Measurements from ENCODE around the gene ATP5IF1.

The ATP5IF1 gene

DNA sequence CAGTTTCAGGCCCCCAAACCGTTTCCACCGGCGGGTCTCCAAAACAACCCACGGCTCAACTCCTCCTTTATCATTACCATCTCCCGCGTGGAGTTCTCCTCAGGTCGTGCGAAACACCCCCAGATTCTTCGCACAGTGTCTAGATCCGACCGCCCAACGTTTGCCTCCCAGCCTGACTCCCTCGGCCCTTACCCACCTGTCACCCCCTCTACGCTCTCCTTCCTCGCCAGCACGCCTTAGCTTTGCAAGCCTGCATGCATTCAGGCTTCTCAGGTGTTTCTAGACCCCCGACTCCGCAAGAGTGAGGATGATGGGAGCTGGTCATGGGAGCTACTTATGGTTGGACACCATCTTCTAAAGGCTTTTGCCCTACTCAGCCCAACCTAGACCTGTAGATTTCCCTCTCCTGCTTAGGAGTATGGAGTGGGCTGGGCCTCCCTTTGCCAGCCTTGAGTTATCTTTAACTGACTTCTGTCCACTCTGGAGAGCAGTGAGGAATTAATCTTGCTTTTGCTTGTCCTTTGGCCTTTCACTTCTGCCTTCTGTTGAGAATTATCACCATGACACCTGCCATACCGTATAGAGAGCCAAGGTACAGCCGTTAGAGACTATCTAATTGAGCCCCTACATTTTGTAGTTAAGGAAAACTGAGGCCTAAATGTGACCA, 865 bp downstream of the ATP5IF1 start:
- DNase-seq (ENCODE audit: low read depth), result no peak

DNA sequence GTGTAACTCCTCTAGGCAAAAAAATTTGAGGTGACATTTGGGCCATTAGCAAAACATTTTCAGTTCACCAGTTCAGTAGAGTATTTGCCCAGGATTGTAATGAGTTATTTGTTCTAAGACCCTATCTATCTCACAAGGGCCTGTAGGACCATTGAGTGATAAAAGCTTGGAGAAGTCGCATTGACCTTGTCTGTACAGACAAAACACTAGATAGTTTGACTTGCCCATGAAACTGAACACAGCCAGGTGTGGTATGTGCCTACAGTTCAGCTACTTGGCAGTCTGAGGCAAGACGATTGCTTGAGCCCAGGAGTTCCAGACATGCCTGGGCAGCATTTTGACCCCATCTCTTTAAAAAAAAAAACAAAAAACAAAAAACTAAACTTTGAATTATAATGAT, 3.1 kb downstream of the ATP5IF1 start:
- DNase-seq (ENCODE audit: low read depth), result no peak

DNA sequence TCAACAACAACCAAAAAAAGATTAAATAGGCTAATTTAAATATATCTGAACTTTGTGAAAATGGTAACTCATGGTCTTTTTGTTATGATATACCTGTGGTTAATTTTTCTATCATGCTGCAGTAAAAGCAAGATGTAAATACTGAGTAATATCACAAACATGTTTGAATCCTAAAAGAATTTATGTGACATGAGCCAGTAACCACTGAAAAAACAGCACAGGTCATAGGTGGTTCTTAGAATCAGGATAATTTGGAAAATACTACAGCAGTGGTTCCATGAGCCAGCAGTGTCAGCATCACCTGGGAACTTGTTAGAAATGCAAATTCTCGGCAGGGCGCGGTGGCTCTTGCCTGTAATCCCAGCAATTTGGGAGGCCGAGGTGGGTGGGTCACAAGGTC, 4.1 kb downstream of the ATP5IF1 start:
- no peak for DNase-seq (ENCODE audit: low read depth)

DNA sequence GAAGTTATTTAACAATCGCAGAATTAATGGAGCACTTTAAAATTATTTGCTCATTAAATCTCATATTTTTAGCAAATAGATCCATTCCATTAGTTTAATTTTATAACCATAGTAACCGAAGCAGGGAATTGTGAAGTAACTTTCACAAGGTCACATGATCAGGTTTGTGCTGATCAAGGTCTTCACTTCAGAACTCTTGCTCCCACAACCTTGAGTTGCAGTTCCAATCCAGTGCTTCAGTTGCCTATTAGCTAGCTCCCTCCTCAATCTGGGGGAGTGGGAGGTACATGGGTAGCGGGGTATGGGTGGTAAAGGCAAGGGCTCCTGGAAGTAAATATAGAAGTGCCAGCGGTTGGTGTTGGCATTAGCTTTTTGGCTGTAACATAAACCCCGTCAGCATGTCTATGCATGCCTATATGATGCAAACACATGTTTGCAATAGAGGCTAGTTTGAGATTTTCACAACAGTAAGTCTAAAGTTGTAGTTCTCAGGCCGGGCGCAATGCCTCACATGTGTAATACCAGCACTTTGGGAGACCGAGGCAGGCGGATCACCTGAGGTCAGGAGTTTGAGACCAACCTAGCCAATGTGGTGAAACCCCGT, 5.8 kb downstream of the ATP5IF1 start:
- DNase-seq (ENCODE audit: low read depth), result no peak

DNA sequence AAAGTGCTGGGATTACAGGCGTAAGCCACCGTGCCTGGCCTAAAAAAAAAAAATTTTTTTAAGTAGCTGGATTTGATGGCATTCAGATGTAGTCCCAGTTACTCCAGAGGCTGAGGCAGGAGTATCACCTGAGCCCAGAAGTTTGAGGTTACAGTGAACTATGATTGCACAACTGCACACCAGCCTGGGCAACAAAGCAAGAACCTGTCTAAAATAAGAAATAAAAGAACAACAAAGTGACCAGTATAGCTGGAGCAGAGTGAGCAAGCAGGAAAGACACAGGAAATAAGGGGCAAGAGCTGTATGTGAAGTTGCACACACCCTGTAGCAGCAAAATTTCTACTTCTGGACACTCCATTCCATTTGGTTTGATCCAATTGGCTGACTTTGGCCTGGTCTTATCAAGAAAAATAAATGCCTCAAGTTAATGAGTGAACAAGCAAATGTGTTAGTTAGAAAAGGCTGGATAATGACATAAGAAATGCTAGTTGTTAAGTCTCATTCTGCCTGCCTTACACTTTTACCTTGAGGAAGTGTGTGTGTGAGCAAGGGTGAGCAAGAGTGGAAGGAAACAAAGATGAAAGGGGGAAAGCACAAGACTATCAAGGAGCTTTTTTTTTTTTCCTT, 7.9 kb downstream of the ATP5IF1 start:
- DNase-seq (ENCODE audit: low read depth), result no peak

DNA sequence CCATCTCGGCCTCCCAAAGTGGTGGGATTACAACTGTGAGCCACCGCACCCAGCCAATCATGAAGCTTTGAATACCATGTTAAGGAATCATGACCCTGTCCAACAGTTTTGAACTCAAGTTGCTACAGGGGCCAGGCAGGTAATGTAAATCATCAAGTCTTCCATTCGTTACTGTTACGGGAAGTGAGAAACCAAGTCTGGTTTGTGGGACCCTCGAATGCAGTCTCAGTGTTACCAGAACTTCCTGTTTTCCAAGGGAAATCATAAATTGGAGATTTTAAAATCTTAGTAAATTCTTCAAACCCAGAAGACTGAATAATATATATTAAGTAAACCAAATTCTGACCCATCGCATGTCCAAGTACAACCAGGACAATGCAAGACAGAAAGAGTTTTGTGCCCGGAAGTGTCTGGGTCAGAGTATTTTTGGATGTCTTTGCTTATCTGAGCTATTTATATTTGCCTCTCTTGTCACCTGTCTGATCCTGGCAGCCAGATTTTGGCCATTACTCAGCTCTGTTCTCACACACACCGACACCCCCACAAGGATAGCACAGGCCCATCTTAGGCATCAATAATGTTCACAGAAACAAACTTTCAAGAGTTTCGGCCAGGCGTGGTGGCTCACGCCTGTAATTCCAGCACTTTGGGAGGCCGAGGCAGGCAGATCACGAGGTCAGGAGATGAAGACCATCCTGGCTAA, 8.8 kb downstream of the ATP5IF1 start:
- DNase-seq (ENCODE audit: low read depth), result no peak

DNA sequence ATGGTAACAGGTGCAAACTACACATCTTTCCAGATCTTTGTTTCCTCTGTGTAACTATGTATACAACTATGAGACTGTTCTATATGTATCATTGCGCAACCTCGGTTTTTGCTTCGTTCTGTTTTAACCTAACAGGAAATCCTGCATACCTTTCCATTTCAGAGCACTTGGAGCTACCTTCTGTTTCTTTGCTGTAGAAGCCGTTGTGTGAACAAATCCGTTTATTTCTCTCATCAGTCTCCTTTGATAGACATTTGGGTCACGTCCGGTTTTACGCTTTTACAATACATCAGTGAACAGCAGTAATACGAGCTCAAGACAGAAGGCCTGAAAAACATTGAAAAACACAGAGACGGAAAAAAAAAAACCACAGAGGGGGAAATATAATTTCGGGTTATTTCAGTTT, 10.5 kb downstream of the ATP5IF1 start:
- no peak for DNase-seq (ENCODE audit: low read depth)

DNA sequence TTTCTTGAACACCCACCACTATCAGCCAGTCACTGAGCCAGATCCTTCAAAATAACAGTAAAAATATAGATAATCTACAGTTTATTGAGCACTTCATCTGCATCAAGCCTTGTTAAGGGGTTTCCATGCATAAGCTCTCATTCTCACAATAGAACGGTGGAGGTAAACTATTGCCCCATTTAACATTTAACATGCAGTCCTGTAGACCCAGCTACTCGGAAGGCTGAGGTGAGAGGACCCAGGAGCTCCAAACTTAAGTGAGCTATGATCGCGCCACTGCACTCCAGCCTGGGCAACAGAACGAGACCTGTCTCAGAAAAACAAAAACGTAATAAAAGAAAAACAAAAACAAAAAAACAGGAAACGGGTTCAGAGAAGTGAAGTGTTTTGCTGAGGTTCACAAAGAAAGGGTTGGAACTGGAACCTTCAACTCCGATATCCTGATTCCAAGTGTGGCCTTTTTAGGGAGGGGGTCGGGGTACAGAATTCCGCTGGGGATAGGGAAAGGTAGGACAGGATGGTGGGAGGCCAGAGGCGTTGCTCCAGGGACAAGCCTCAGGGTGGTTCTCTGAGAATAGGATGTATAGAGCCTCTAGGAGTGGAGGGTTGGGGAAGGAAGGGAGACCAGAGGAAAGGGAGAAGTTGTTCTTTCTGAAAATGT, 11.8 kb downstream of the ATP5IF1 start:
- DNase-seq (ENCODE audit: low read depth), result no peak

DNA sequence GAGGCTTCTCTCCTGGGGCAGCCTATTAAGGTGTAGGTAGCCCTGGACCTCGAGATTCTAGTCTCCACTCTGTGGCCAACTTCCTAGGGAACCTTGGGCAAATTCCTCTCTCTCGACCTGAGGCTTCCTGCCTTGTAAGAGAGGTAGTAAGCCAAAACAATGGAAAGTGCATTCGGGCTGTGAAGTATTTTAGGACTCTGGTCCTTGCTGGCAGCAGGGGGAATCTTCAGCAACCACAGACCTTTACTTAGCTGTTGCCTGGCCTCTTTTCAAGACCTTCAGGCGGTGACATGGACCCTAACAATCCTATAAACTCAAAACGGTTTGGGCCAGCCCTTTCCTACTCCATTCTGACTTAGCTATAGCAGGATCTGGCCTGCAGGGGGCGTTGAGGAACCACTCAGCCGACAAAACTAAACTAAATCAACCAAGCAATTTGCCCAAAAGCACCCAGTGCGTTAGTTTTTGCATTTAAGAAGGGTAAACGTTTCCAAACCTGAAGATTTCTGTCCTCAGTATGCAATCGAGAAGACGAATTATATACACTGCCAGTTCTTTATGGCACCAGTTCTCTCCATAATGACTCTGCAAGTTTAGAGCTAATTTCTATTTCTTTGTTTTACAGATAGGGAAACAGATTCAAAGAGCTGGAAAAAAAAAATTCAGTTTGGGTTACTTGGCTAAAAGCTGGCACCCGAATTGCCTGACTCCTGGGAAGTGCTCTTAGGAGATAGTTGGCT, 12.5 kb downstream of the ATP5IF1 start:
- DNase-seq (ENCODE audit: low read depth), result peak; percentile 80

DNA sequence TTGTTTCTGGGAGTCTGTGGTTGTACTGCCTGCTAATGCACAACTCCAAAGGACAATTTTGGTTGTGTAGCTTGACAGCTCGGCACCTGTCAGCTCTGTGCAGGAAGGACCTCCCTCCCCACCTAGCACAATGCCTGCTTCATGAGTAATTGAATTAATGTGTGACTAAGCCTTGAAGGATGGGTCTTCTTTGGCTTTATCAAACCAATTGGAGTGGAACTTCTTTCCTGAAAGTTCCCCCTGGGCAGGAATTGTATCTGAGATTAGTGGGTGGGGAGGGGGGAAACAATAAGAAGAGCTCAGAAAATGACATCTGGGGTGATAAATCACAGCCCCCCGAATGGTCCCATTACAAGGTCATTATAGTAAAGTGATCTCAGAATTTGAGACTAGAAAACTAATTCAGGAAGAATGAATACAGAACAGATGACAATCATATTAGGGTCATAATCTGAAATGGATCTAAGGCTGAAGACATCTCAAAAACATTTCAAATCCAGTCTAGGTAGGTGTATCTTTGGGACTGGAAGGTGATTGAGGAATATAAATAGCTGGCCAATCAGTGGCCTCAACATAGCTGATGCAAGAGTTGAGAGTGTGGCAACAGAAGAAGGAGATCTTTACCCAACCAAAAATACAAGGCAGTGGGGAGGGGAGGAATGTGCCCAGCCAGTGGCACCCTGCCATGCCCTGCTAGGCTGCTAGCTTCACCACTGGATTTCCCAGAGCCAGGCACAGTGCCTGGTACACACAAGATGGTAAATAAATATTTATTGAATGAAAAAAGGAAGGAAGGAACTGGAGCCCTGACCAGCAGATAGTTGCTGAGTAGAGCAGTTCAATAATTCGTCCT, 13.3 kb downstream of the ATP5IF1 start:
- no peak for DNase-seq (ENCODE audit: low read depth)

DNA sequence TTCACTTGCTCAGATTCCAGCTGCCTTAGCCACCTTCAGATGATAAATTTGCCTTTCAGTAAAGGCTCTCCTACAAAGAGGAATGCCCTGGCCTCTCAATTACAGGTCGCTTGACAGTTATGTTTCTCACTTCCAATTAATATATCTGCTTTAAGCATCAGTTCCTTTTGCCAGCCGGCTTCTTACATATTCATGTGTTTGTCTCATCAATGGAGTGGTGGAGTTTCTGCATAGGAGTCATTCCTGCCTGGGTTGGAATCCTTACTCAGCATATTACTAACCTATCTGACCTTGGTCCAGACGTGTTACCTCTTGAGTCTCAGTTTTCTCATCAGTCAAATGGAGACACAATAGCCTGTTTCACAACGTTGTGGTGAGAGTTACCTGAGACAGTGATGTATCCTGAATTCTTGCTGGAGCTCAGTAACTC, 14.0 kb downstream of the ATP5IF1 start:
- DNase-seq (ENCODE audit: low read depth), result no peak

DNA sequence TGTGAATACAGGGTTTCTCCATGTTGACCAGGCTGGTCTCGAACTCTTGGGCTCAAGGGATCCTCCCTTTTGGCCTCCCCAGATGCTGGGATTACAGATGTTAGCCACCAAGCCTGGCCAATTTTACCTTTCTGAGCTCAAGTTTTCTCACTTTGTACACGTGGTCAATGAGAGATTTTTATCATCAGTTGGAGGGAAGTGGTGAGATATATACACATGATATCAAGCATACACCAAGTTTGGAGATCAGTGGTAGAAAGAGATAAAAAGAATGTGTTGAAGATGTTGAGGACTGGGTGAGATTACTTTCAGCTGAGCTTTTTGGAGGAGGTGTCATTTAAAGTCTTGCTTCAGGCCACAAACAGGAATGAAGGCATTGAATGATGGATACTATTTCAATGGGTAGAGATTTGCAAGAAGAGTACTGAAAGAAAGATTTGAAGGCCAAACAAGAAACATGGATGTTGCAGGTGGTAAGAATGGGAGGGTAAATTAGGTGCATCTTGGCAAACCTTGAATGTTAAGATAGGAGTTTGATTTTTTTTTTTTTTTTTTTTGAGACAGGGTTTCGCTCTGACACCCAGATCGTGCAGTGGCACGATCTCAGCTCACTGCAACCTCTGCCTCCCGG, 20.4 kb downstream of the ATP5IF1 start:
- no peak for DNase-seq (ENCODE audit: low read depth)

DNA sequence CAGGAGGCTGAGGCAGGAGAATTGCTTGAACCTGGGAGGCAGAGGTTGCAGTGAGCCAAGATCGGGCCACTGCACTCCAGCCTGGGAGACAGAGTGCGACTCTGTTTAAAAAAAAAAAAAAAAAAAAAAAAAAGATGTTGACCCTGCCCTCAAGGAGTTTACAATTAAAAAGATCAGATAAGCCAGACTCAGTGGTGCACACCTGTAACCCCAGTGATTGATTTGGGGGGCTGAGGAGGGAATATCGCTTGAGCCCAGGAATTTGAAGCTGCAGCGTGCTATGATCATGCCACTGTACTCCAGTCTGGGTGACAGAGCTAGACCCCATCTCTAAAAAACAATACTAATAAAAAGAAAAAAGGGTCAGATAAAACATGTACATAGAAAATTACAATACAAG, 21.8 kb downstream of the ATP5IF1 start:
- DNase-seq (ENCODE audit: low read depth), result no peak

DNA sequence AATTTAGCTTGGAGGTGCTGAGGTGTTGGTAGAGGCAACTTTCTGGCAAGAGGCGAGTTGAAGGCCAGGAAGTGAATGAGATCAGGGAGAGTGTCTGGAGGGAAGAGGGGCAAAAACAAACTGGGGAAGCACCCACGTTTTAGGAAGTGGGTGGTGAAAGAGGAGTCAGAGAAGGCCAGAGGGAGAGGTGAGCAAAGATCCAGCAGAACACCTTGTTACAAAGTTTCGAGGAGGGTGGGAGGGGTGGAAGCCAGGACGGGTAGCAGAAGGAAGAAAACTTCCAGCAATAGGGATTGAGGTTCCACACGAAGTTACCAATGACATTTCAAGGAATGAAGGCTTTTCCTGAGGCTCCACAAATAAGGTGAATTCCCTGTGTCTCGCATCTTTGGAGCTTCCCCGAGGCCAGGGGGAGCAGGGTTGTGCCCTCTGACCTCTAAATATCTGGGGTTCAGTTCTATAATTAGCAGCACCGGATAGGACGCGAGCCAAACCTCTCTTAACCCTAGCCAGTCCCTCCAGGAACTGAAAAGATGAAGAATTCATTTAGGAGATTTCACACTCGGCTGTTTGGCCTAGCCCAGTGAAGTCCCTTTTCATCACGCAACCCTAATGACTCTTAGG, 22.8 kb downstream of the ATP5IF1 start:
- DNase-seq (ENCODE audit: low read depth), result no peak

DNA sequence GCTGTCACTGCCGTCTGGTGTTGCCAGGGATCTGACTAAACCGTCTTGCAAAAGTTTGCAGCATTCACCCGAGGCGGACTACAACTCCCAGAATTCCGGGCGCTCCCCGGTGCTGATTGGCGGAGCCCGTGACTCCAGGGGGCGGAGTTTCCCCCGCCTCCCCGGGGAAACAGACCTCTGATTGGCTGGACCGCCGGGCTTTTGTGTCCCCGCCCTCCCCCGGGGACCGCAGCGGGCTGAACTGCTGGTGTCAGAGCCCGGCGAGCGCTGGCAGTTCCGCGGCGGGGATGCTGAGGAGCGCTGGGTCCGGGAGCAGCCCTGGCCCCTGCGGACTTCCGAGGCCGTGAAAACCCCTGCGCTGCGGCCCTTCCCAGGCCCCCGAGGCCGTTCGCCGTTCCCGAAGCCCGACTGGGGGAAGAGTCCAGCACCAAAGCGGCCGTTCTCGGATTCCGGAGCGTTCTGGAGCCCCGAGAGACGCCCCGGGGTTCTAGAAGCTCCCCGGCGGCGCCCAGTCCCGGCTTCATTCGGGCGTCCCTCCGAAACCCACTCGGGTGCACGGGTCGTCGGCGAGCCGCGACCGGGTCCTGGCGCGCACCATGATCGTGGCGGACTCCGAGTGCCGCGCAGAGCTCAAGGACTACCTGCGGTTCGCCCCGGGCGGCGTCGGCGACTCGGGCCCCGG, 23.5 kb downstream of the ATP5IF1 start, which contains the start of gene SESN2:
Gene SESN2, plus strand, starts transcription at position 267 of the 682 bp plus-strand sequence. Its CDS starts 330 bp downstream, at position 597.
- peak; percentile 98 for DNase-seq (ENCODE audit: low read depth)

DNA sequence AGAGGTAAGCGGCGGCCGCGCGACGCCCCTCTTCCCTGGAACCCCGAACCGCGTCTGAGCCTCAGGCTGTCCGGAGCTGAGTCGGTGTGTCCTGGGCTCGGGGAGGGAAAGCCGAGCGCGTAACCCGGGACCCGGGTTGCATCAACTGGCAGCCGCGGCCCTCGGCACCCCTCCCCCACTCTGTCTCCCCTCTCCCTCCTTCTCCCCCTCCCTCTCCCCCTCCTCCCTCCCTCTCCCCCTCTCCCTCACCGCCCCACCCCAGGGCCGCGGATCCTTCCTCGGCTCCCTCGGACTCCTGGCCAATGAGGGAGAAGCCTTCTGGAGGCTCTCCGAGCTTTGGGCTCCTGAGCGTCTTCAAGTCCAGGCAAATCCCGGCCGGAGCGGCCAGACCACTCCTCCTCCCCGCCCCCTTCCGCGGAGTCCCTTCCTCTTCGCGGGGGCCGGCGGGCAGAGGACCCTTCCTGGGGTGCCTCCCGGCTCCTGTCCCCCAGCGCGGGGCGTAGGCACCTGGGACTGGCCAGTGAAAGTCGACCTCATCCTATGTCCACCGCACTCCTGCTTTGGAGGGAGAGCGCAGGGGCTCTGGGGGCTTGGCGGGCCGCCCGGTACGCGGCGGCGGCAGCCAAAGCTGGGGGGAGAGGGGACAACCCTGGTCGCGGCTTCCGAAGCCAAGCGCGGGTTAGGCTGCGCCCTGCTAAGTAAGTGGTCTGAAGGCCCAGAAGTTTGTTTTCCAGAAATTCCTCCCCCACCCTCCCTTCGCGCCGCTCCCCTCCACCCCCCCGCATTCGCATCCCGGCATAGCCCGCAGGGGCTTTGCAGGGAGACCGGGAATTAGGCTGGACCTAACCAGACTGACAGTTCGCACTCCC, 24.2 kb downstream of the ATP5IF1 start:
- DNase-seq (ENCODE audit: low read depth), result no peak

DNA sequence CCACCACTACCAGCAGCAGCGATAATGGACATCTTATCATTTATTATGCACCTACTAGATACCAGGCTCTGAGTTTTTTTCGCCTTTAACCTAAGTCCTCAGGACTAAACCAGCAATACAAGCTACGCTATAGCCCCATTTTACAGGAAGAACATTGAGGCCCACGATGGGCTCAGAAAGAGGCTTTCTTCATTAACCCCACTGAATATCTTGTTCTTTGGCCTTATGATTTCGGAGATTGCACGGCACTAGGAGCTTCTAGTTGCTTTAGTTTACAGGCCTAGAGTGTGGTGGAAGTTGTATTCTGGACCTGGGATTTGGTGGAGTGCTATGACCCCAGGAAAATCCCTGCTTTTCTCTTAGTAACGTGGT, 24.9 kb downstream of the ATP5IF1 start:
- no peak for DNase-seq (ENCODE audit: low read depth)

DNA sequence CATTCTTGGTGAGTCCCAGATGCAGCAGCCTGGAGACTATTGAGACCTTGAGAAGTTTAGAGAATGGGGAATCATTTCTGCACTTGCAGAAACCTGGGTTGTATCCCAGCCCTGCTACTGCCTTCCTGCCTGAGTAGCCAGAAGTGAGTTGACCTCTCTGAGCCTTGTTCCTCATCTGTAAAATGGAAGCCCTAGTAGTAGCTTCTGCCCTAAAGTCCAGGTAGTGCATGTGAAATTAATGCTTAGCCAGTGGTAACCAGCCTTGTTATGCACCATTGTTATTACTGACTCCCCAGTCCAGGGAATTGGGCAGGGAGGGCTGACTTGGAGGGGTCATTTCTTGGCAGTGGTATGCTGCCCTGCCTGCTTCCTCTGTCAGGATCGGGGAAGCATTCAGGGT, 29.0 kb downstream of the ATP5IF1 start:
- DNase-seq (ENCODE audit: low read depth), result no peak

Data from activated T-cell treated with anti-CD3 and anti-CD28 coated beads for 1 hour (primary cell).